ENCODE results near the gene RPS17.

- TF ChIP-seq CTCF (IDR thresholded peaks at IDR 0.05) (no peak), POLR2A (IDR thresholded peaks at IDR 0.05) (no peak)
These were observed 5.2 kb upstream of the RPS17 start for GRCh38 chr15:82545478-82545877.

Measured in lower leg skin (tissue), 3 donors.